ENCODE measurements around the gene ZMYND8. TPM values are rescaled to one million over a fixed set of nuclear protein-coding genes. Genes with fewer than 3 reads are reported as not detected.

Gene ZMYND8
- total RNA-seq, 1 experiment from 2014 or later: 29.0 TPM

DNA sequence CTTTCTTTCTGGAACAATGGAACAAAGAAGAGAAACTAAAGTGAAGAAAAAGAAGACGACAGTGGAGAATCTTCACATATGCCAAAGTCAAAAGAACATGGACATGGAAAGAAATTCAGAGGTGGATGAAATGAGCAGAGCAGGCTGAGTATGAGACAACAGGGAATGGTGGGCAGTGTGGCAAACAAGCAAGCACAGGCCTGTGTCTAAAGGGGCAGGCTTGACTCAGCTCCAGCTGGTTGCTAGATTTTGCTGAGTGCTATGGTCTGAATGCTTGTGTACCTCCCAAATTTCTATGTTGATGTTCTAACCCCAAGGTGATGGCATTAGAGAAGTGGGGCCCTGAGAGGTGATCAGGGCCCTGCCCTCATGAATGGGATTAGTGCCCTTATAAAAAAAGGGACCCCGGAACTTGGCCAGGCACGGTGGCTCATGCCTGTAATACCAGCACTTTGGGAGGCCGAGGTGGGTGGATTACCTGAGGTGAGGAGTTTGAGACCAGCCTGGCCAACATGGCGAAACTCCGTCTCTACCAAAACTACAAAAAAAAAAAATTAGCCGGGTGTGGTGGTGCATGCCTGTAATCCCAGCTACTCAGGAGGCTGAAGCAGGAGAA lies 49.6 kb downstream of the ZMYND8 start:
- peaks cover 18 to 30% of the 10 kb centered on the region in 2 experiments; a peak in 3 of 4 replicates for H3K36me3 ChIP-seq (ENCODE audit: control insufficient read depth in 1 of 2, insufficient read depth in 2 of 2, low read length in 2 of 2)
- no peak for DNase-seq (ENCODE audit: low read depth, low spot score)

More for the DNA sequence above, 49.6 kb downstream of the ZMYND8 start:
- no peaks in the 10 kb centered on the region for H4K20me1 ChIP-seq (ENCODE audit: insufficient read depth)
- no peak overlapping the region for H3K27ac ChIP-seq (ENCODE audit: low read depth, low read length)
- ATAC-seq: no peak
- ChIA-PET RAD21 (ENCODE audit: low non-redundant PET in 1 of 2, low total read pairs in 2 of 2, uncharacterized antibody in 2 of 2, unreplicated experiment in 2 of 2) (no interaction called here), POLR2A (no interaction called here), CTCF (no interaction called here)
- H3K27me3 ChIP-seq (ENCODE audit: insufficient read depth, low read length): no peaks in the 10 kb centered on the region
- no peak overlapping the region for H3K4me3 ChIP-seq (replicated peaks in 1 of 2; ENCODE audit: low read depth in 1 of 2, low read length in 2 of 2)
- BruUV-seq (replicated peaks): no TSS peak
- H3K79me2 ChIP-seq (ENCODE audit: insufficient read depth, low read length): peaks cover 73% of the 10 kb centered on the region
- H3K4me1 ChIP-seq (ENCODE audit: control insufficient read depth in 1 of 2, insufficient read depth in 2 of 2, low read length in 2 of 2): no peaks in the 10 kb centered on the region
- no peaks in the 10 kb centered on the region for H3K9me3 ChIP-seq (ENCODE audit: control insufficient read depth in 1 of 2, insufficient read depth in 1 of 2, low read depth in 1 of 2, low read length in 2 of 2)
- intact Hi-C loops (cut with micrococcal nuclease): no loop called here
- H3K4me2 ChIP-seq (ENCODE audit: low read length): no peak overlapping the region
- TF ChIP-seq MAX (IDR thresholded peaks at IDR 0.05): no peak
- TF ChIP-seq, protein P1, sequence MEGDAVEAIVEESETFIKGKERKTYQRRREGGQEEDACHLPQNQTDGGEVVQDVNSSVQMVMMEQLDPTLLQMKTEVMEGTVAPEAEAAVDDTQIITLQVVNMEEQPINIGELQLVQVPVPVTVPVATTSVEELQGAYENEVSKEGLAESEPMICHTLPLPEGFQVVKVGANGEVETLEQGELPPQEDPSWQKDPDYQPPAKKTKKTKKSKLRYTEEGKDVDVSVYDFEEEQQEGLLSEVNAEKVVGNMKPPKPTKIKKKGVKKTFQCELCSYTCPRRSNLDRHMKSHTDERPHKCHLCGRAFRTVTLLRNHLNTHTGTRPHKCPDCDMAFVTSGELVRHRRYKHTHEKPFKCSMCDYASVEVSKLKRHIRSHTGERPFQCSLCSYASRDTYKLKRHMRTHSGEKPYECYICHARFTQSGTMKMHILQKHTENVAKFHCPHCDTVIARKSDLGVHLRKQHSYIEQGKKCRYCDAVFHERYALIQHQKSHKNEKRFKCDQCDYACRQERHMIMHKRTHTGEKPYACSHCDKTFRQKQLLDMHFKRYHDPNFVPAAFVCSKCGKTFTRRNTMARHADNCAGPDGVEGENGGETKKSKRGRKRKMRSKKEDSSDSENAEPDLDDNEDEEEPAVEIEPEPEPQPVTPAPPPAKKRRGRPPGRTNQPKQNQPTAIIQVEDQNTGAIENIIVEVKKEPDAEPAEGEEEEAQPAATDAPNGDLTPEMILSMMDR (IDR thresholded peaks at IDR 0.05 in 2 of 3, conservative IDR thresholded peaks at IDR 0.05 in 1 of 3; ENCODE audit: borderline replicate concordance in 1 of 3, insufficient read depth in 1 of 3, low read depth in 2 of 3, low read length in 2 of 3): no peak
- TF ChIP-seq EGR1 (IDR thresholded peaks at IDR 0.05; ENCODE audit: low read depth): no peak
- no peak for TF ChIP-seq JUND (IDR thresholded peaks at IDR 0.05)
- TF ChIP-seq ELF1 (IDR thresholded peaks at IDR 0.05; ENCODE audit: borderline replicate concordance, low read depth): no peak
- TF ChIP-seq POLR2AphosphoS5 (IDR thresholded peaks at IDR 0.05; ENCODE audit: low read depth, low read length): no peak
- TF ChIP-seq CBX3 (IDR thresholded peaks at IDR 0.05; ENCODE audit: low read depth): no peak
- no peak for TF ChIP-seq EZH2 (IDR thresholded peaks at IDR 0.05)
- TF ChIP-seq RAD21 (IDR thresholded peaks at IDR 0.05; ENCODE audit: low read depth): no peak
- TF ChIP-seq, protein P2, sequence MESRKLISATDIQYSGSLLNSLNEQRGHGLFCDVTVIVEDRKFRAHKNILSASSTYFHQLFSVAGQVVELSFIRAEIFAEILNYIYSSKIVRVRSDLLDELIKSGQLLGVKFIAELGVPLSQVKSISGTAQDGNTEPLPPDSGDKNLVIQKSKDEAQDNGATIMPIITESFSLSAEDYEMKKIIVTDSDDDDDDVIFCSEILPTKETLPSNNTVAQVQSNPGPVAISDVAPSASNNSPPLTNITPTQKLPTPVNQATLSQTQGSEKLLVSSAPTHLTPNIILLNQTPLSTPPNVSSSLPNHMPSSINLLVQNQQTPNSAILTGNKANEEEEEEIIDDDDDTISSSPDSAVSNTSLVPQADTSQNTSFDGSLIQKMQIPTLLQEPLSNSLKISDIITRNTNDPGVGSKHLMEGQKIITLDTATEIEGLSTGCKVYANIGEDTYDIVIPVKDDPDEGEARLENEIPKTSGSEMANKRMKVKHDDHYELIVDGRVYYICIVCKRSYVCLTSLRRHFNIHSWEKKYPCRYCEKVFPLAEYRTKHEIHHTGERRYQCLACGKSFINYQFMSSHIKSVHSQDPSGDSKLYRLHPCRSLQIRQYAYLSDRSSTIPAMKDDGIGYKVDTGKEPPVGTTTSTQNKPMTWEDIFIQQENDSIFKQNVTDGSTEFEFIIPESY (IDR thresholded peaks at IDR 0.05; ENCODE audit: extremely low read depth, insufficient replicate concordance, low read length): no peak
- TF ChIP-seq SP1 (IDR thresholded peaks at IDR 0.05; ENCODE audit: low read depth): no peak
- TF ChIP-seq FOSL1 (IDR thresholded peaks at IDR 0.05; ENCODE audit: low read depth): no peak
- TF ChIP-seq SIN3A (IDR thresholded peaks at IDR 0.05; ENCODE audit: low read depth): no peak
- TF ChIP-seq POLR2A (IDR thresholded peaks at IDR 0.05; ENCODE audit: borderline replicate concordance, extremely low read depth, insufficient read depth, insufficient read length): no peak
- TF ChIP-seq ZNF274 (IDR thresholded peaks at IDR 0.05; ENCODE audit: low read depth, low read length): no peak
- no peak for TF ChIP-seq ZFX (IDR thresholded peaks at IDR 0.05)
- TF ChIP-seq, protein P3, sequence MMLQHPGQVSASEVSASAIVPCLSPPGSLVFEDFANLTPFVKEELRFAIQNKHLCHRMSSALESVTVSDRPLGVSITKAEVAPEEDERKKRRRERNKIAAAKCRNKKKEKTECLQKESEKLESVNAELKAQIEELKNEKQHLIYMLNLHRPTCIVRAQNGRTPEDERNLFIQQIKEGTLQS (IDR thresholded peaks at IDR 0.05): no peak
- TF ChIP-seq, protein P4, sequence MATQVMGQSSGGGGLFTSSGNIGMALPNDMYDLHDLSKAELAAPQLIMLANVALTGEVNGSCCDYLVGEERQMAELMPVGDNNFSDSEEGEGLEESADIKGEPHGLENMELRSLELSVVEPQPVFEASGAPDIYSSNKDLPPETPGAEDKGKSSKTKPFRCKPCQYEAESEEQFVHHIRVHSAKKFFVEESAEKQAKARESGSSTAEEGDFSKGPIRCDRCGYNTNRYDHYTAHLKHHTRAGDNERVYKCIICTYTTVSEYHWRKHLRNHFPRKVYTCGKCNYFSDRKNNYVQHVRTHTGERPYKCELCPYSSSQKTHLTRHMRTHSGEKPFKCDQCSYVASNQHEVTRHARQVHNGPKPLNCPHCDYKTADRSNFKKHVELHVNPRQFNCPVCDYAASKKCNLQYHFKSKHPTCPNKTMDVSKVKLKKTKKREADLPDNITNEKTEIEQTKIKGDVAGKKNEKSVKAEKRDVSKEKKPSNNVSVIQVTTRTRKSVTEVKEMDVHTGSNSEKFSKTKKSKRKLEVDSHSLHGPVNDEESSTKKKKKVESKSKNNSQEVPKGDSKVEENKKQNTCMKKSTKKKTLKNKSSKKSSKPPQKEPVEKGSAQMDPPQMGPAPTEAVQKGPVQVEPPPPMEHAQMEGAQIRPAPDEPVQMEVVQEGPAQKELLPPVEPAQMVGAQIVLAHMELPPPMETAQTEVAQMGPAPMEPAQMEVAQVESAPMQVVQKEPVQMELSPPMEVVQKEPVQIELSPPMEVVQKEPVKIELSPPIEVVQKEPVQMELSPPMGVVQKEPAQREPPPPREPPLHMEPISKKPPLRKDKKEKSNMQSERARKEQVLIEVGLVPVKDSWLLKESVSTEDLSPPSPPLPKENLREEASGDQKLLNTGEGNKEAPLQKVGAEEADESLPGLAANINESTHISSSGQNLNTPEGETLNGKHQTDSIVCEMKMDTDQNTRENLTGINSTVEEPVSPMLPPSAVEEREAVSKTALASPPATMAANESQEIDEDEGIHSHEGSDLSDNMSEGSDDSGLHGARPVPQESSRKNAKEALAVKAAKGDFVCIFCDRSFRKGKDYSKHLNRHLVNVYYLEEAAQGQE (IDR thresholded peaks at IDR 0.05; ENCODE audit: low read depth): no peak
- H3K9ac ChIP-seq (ENCODE audit: low read length): no peak overlapping the region
- no peaks in the 10 kb centered on the region for H3K9me2 ChIP-seq (ENCODE audit: insufficient read depth)
- H2AFZ ChIP-seq (ENCODE audit: low read depth, low read length, poor library complexity, severe bottlenecking): no peak overlapping the region

Data from HCT116 (cell line).